GM12865 (cell line): ENCODE results near the gene KLHDC9.

Experiments used
- DNase-seq: peaks from one replicate; pipeline ENCODE4 v3.0.0; 2010; ENCODE audit warnings: low read depth
- H3K4me3 ChIP-seq: 2 replicates; pipeline ENCODE4 v1.5.1; 2011; ENCODE audit warnings: mild to moderate bottlenecking, low read depth, low read length, control low read depth
- CTCF ChIP-seq: IDR thresholded peaks from 2 replicates; pipeline ENCODE4 v1.5.1; 2011; ENCODE audit warnings: low read length, control low read depth, low read depth, inconsistent platforms; ENCODE audit not compliant: insufficient read depth; ENCODE audit errors: missing control alignments

KLHDC9 gene

GRCh38 chr1:161096015-161096414 is 2.1 kb upstream of the KLHDC9 start:
- no peak overlapping the region for H3K4me3 ChIP-seq
- TF ChIP-seq CTCF: no peak
- peak; percentile 82 for DNase-seq

- no peak for TF ChIP-seq CTCF
- H3K4me3 ChIP-seq: no peak overlapping the region
- peak; percentile 34 for DNase-seq
Measured at GRCh38 chr1:161096530-161096929, 1.6 kb upstream of the KLHDC9 start.

GRCh38 chr1:161099090-161099802 is 1.1 kb downstream of the KLHDC9 start:
- no peak for DNase-seq
- H3K4me3 ChIP-seq: peak overlapping the region; percentile 68
- no peak for TF ChIP-seq CTCF

GRCh38 chr1:161100556-161100955 is 2.4 kb downstream of the KLHDC9 start:
- no peak for TF ChIP-seq CTCF
- no peak overlapping the region for H3K4me3 ChIP-seq
- no peak for DNase-seq

- no peak overlapping the region for H3K4me3 ChIP-seq
- TF ChIP-seq CTCF: no peak
- DNase-seq: no peak
Measured at GRCh38 chr1:161106431-161106830, 8.3 kb downstream of the KLHDC9 start.

- no peak for DNase-seq
- no peak overlapping the region for H3K4me3 ChIP-seq
- no peak for TF ChIP-seq CTCF
Measured at GRCh38 chr1:161111117-161111516, 13.0 kb downstream of the KLHDC9 start.

GRCh38 chr1:161111527-161111926 is 13.4 kb downstream of the KLHDC9 start:
- no peak for DNase-seq
- no peak for TF ChIP-seq CTCF
- H3K4me3 ChIP-seq: no peak overlapping the region
